ENCODE data around the gene SLC6A6. TPM values are rescaled to one million over a fixed set of nuclear protein-coding genes. Genes with fewer than 3 reads are reported as not detected.
A peak's percentile ranks its signal among the peaks of the same experiment; 100 is the strongest.

SLC6A6 gene
- 10 to 100 TPM in 1 of 4 donors, 1 to 10 TPM in 3; 4.4 to 10.5 (median 7.7) TPM for total RNA-seq

DNA sequence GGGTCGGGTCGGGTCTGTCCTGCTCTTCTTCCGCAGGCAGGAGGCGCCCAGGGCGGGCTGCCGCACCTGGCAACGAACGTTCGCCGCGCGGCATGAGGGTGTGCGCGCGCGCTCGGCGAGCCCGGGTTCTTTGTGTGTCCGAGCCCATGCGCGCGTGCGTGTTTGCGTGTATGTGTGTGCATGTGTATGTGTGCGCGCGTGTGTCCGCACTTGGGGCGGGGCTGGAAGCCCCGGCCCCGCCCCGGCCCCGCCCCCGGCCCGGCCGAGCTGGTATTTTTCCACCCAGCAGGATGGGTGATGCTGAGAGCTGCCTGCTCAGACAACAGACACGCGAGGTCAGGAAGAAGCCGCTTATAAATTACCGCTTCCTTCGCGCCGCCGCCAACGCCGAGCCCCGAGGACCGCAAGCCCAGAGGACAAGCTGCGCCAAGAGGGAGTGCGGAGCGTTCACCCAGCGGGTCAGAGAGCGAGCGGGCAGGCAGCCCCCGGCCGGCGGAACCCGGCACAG is at the start of gene SLC6A6:
Gene SLC6A6 (plus strand): TSS at position 303 of the 508 bp plus-strand sequence. CDS start 41,029 bp downstream, outside the sequence.
- intact Hi-C loops (cut with DNase I; ENCODE audit: low total_unique reads) = no loop called here
- 0% methylated on average over 43 of the region's 59 CpGs; no CpG with 5 or more reads in 1 of the 2 donors for WGBS, 2 donors (ENCODE audit: low coverage in 1 of 2)
- DNase-seq = peak; percentile 96

DNA sequence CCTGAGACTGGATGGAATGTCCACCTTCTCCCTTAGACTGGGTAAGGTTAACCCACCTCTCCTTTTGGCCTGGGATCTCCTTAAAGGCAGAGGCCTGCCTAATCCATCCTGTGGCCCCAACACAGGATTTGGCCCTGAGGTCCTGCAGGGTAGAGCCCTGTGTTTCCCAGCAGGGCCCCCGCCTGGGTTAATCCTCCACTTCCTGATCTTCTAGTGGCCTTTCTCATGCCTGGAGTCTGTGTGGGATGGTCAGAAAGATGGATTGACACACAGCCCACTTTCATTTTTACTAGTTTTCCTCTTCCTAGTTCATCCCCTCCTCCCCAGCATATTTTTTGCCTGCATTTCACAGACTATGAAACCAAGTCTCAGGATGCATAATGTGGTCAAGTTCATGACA is 48.9 kb upstream of the SLC6A6 start:
- WGBS, 2 donors (ENCODE audit: low coverage in 1 of 2) = 79 to 80% methylated on average over 1 of the region's 1 CpG
- peaks cover 0 to 3% (median 0%) of the 10 kb centered on the region in 4 donors for H3K4me1 ChIP-seq
- no peak overlapping the region for H3K4me3 ChIP-seq
- H3K27ac ChIP-seq = no peak overlapping the region
- DNase-seq = no peak
- TF ChIP-seq EP300 (IDR thresholded peaks at IDR 0.05; ENCODE audit: low read depth) (no peak), POLR2AphosphoS5 (IDR thresholded peaks at IDR 0.05) (no peak), POLR2A (IDR thresholded peaks at IDR 0.05) (no peak)
- TF ChIP-seq, protein P1, sequence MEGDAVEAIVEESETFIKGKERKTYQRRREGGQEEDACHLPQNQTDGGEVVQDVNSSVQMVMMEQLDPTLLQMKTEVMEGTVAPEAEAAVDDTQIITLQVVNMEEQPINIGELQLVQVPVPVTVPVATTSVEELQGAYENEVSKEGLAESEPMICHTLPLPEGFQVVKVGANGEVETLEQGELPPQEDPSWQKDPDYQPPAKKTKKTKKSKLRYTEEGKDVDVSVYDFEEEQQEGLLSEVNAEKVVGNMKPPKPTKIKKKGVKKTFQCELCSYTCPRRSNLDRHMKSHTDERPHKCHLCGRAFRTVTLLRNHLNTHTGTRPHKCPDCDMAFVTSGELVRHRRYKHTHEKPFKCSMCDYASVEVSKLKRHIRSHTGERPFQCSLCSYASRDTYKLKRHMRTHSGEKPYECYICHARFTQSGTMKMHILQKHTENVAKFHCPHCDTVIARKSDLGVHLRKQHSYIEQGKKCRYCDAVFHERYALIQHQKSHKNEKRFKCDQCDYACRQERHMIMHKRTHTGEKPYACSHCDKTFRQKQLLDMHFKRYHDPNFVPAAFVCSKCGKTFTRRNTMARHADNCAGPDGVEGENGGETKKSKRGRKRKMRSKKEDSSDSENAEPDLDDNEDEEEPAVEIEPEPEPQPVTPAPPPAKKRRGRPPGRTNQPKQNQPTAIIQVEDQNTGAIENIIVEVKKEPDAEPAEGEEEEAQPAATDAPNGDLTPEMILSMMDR (IDR thresholded peaks at IDR 0.05) = no peak
- in situ Hi-C loops (cut with MboI; ENCODE audit: low pct_ligation_motif_present in 1 of 4, low pct_unique_long_range_greater_than_20kb in 1 of 4, low sequenced_read_pairs in 3 of 4) (no loop called here), intact Hi-C loops (cut with DNase I; ENCODE audit: low total_unique reads) (no loop called here)
- no peaks in the 10 kb centered on the region for H3K36me3 ChIP-seq
- H3K9me3 ChIP-seq = no peaks in the 10 kb centered on the region
- no peaks in the 10 kb centered on the region for H3K27me3 ChIP-seq

More for the DNA sequence above, at the start of gene SLC6A6:
- Histone ChIP-seq H3K4me3 (peak within 1 kb of the TSS; percentile 56 to 79 (median 68)), H3K27me3 (peaks cover 4% of the 10 kb centered on the region), H3K4me1 (peaks cover 15 to 48% (median 34%) of the 10 kb centered on the region in 4 donors), H3K27ac (peak within 1 kb of the TSS; percentile 90 to 96 (median 92)), H3K36me3 (no peaks in the 10 kb centered on the region), H3K9me3 (no peaks in the 10 kb centered on the region)
- in situ Hi-C loops (cut with MboI; ENCODE audit: low pct_ligation_motif_present in 1 of 4, low pct_unique_long_range_greater_than_20kb in 1 of 4, low sequenced_read_pairs in 3 of 4) = no loop called here
- TF ChIP-seq POLR2AphosphoS5 (IDR thresholded peaks at IDR 0.05) (peak; percentile 51 to 69 (median 69)), POLR2A (IDR thresholded peaks at IDR 0.05) (peak; percentile 51), EP300 (IDR thresholded peaks at IDR 0.05; ENCODE audit: low read depth) (no peak)
- TF ChIP-seq, protein P1 (IDR thresholded peaks at IDR 0.05) = peak in 4 of 5 experiments; percentile 34 to 79 (median 49)

DNA sequence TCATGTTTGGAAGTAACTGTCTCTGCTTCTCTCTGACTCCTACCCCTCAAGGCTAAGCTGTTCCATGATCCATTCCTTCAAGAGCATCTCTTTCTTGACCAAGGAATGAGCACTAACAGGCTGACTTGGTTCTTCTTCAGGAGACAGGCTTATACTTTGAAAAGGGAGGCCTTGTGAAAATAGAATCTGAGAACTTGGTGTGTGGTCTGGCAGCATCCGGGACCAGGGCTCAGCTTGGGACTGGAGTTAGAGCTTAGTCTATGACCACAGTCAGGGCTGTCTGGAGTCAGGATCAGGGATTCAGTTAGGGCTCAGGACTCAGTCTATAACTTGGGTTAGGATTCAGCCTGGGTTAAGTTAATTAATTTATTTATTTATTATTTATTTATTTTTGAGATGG is 44.9 kb upstream of the SLC6A6 start:
- 71 to 100% methylated on average over 1 of the region's 1 CpG for WGBS, 2 donors (ENCODE audit: low coverage in 1 of 2)
- in situ Hi-C loops (cut with MboI; ENCODE audit: low pct_ligation_motif_present in 1 of 4, low pct_unique_long_range_greater_than_20kb in 1 of 4, low sequenced_read_pairs in 3 of 4) = no loop called here

DNA sequence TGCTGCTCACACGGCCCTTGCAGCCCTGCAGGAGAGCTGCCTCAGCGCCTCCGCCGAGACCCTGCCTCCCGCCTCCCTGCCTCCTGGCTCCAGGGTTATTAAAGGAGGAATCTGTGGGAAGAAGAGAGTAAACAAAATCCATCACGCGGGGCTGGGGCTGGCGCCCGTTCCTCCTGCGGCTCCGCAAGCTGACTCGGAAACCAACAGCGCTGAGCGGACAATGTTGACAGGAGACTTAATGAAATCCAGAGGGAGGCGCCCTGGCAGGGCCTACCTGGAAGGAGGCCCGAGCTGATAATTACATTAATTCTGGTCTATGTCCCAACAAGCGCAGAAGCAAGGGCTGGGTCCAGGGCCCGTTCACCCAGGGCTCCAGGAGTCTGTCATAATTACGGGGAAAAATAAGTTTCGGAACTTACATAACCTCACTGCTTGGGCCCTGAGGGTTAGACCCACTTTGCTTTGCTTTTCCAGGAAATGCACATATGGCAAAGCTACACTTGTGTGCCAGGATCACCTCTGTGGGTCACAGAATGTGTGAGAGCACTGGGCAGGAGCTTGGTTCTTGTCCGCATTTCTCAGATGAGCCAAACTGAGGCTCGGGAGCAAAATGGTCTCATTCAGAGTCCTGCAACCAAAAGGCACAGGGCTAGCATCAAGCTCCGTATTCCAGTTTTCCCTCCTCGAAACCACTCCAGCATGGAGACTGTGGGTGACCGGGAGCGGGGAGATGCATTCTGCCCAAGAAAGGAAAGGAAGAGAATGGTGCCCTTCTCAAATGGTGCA is 43.8 kb upstream of the SLC6A6 start:
- DNase-seq = peak; percentile 48
- TF ChIP-seq POLR2AphosphoS5 (IDR thresholded peaks at IDR 0.05) (peak; percentile 36 to 68 (median 41)), EP300 (IDR thresholded peaks at IDR 0.05; ENCODE audit: low read depth) (no peak)
- Histone ChIP-seq H3K9me3 (no peaks in the 10 kb centered on the region), H3K27ac (peak overlapping the region; percentile 22 to 42 (median 34)), H3K36me3 (no peaks in the 10 kb centered on the region), H3K4me1 (peaks cover 0 to 3% (median 0%) of the 10 kb centered on the region in 4 donors), H3K27me3 (no peaks in the 10 kb centered on the region), H3K4me3 (no peak overlapping the region)
- in situ Hi-C loops (cut with MboI; ENCODE audit: low pct_ligation_motif_present in 1 of 4, low pct_unique_long_range_greater_than_20kb in 1 of 4, low sequenced_read_pairs in 3 of 4) (no loop called here), intact Hi-C loops (cut with DNase I; ENCODE audit: low total_unique reads) (no loop called here)
- 60 to 74% methylated on average over 1 to 26 of the region's 26 CpGs for WGBS, 2 donors (ENCODE audit: low coverage in 1 of 2)

More for the DNA sequence above, 44.9 kb upstream of the SLC6A6 start:
- no peak for DNase-seq
- H3K36me3 ChIP-seq = no peaks in the 10 kb centered on the region
- no peak overlapping the region for H3K4me3 ChIP-seq
- TF ChIP-seq, protein P1 (IDR thresholded peaks at IDR 0.05) = no peak
- TF ChIP-seq POLR2AphosphoS5 (IDR thresholded peaks at IDR 0.05) = no peak
- TF ChIP-seq POLR2A (IDR thresholded peaks at IDR 0.05) = no peak
- no peak for TF ChIP-seq EP300 (IDR thresholded peaks at IDR 0.05; ENCODE audit: low read depth)
- peaks cover 0 to 3% (median 0%) of the 10 kb centered on the region in 4 donors for H3K4me1 ChIP-seq
- no peaks in the 10 kb centered on the region for H3K9me3 ChIP-seq
- no peaks in the 10 kb centered on the region for H3K27me3 ChIP-seq
- H3K27ac ChIP-seq = no peak overlapping the region
- intact Hi-C loops (cut with DNase I; ENCODE audit: low total_unique reads) = no loop called here
